NCI-H446 (cell line): ENCODE data around the gene RALGAPA2.

ENCODE experiments used
- DNase-seq, 2 experiments: peaks; one replicate each; lab custom pipeline; 2025; lab: John Stamatoyannopoulos, UW

The RALGAPA2 gene

DNA sequence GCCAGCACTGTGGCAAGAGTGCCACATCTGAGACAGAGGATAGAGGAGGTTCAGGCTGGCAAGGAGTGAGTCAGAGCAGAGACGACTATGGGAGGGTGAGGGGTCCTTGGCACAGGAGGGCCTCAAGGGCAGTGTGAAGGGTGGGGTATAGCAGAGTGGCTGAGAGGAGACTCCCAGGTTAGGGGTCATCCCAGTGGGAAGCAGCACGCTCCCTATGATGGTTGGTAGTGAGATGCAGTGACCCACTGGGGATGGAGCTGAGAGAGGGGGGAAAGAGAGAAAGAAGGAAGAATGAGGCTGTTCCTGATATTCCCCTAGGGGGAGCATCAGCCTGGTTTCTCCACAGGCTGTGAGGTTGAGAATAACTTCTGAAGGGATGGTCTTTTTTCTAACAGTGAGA lies 247.2 kb downstream of the RALGAPA2 start:
- DNase-seq = peak in 1 of 2 experiments; percentile 50

- DNase-seq = peak; percentile 58 to 66
These were observed 248.5 kb downstream of the RALGAPA2 start for GRCh38 chr20:20463933-20464374.

- DNase-seq = no peak
These were observed 250.3 kb downstream of the RALGAPA2 start for GRCh38 chr20:20462185-20462584.

DNA sequence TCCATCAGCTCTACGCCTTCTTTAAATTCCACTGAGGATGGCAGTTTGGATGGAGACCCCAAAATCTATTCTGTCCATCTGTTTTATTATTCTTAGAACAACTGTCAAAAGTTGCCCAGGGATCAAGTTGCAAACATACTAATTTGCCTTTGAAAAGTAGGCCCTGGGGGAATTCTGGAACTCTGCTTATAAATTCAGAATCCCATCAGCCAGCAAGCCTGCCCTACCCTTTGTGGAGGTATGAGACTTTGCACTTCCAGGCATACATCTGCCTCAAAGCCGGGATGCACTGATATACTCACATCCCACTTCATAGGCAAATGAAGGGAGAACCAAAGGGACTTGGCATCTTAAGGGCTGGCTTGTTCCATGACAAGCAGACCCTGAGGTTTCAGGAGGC lies 250.9 kb downstream of the RALGAPA2 start:
- peak in 1 of 2 experiments; percentile 89 for DNase-seq

GRCh38 chr20:20459726-20460125 lies 252.7 kb downstream of the RALGAPA2 start:
- DNase-seq = no peak

- DNase-seq = peak in 1 of 2 experiments; percentile 18
These were observed 254.9 kb downstream of the RALGAPA2 start for GRCh38 chr20:20457392-20458126.

- DNase-seq = no peak
These were observed 255.7 kb downstream of the RALGAPA2 start for GRCh38 chr20:20456741-20457140.

DNA sequence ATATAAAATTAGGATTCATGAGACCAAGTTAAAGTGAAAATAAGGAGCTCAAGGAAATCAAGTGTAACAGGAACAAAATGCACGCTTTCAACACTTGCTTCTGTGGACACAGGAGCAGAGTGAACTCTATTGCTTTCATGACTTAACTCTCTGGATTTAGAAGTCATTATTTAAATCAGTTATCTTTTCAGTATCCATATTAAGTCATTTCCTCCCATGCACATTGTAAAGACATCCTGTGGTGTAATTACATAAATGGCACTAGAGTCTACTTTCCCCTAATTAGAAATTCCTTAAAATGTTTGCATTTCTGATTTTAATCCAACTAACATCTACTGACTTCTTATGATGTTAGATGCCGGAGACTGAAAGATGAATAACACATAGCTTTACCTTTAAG lies 256.5 kb downstream of the RALGAPA2 start:
- no peak for DNase-seq

DNA sequence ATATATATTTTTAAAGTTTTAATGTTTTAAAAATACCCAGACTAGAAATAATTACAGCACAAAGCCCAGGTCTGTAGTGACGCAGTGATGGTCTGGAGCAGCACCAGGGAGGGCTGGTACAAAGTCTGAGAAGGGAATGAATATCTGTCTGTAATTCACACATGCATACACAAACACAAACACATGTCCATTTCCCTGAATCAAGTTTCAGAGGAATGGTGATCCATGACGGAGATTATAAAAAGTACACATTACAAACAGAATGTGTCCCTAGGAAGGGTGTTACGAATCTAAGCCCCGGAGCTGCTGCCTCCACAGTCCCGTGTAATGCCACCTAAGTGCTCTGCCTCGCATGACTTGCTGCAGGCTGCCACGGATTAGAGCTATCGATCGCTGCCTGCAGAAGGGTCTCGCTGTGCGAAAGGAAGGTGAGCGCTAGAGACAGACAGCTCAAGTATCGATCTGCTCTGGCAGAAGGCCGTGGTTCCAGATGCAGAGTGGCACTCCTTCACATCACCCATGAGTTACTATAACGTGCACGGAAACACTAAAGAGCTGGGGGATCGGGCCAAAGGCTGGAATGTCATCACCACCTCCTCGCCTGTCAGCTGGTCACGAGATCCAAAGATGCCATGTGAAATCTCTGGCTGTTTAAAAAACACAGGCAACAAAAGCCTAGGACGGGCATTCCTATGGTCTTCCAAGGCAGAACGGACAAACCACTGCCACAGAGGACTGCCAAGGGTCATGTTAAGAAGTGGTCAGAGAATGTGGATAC lies 257.4 kb downstream of the RALGAPA2 start:
- DNase-seq = peak in 1 of 2 experiments; percentile 63

GRCh38 chr20:20454367-20454766 lies 258.1 kb downstream of the RALGAPA2 start:
- DNase-seq = no peak

DNA sequence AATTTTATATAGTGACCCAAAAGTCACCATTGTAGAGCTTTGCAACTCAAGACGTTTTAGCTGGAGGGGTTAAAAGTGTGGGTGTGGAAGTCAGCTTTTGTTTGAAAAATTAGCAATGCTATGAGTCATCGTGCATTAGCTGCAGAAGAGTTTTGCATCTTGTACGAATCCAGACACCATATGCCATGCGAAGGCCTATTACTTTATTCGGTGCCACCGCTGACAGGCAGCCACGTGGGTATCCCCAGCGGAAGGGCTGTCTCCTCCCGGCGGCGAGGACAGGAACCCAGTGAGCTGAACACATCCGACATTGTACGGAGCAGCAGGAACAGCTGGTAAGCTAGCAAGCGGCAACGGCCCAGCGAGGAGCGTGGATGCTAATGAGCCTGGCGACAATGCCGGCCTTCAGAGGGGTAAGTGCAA lies 260.2 kb downstream of the RALGAPA2 start:
- DNase-seq = peak; percentile 95 to 97

GRCh38 chr20:20450521-20450920 lies 261.9 kb downstream of the RALGAPA2 start:
- DNase-seq = peak; percentile 93 to 98

- peak; percentile 50 to 78 for DNase-seq
These were observed 263.6 kb downstream of the RALGAPA2 start for GRCh38 chr20:20448881-20449280.

- peak; percentile 47 to 65 for DNase-seq
These were observed 265.2 kb downstream of the RALGAPA2 start for GRCh38 chr20:20447196-20447595.

GRCh38 chr20:20446425-20447015 lies 265.9 kb downstream of the RALGAPA2 start:
- DNase-seq = no peak

GRCh38 chr20:20446001-20446400 lies 266.4 kb downstream of the RALGAPA2 start:
- DNase-seq = no peak

GRCh38 chr20:20443504-20443903 lies 268.9 kb downstream of the RALGAPA2 start:
- DNase-seq = no peak

DNA sequence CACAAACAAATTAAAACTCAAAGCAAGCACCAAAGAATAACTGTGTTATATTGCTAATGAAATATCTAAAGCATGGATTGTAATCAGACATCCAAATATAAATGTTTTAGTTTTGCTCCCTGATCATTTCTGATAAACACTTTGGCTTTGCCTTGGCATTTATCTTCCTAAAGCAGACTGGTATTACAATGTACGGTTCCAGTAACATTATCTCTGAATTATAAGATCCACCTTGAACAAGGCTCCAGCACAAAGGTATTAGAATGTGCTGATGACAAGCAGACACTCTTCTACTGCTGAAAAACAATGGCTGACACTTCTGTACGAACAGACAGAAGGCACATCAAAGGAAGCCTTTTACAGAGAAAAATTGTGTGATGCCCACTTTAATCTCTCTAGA lies 270.0 kb downstream of the RALGAPA2 start:
- DNase-seq = no peak

- DNase-seq = peak in 1 of 2 experiments; percentile 13
These were observed 271.4 kb downstream of the RALGAPA2 start for GRCh38 chr20:20440886-20441658.

- DNase-seq = peak in 1 of 2 experiments; percentile 57
These were observed 272.0 kb downstream of the RALGAPA2 start for GRCh38 chr20:20440481-20440880.

GRCh38 chr20:20439602-20440190 lies 272.7 kb downstream of the RALGAPA2 start:
- no peak for DNase-seq
